ENCODE measurements around the gene BDP1.
"Not testable (repeated sequence)": the region's sequence is repeated elsewhere in the genome, so short reads cannot be mapped to it uniquely, and the experiment has no call there.

Gene BDP1, protein sequence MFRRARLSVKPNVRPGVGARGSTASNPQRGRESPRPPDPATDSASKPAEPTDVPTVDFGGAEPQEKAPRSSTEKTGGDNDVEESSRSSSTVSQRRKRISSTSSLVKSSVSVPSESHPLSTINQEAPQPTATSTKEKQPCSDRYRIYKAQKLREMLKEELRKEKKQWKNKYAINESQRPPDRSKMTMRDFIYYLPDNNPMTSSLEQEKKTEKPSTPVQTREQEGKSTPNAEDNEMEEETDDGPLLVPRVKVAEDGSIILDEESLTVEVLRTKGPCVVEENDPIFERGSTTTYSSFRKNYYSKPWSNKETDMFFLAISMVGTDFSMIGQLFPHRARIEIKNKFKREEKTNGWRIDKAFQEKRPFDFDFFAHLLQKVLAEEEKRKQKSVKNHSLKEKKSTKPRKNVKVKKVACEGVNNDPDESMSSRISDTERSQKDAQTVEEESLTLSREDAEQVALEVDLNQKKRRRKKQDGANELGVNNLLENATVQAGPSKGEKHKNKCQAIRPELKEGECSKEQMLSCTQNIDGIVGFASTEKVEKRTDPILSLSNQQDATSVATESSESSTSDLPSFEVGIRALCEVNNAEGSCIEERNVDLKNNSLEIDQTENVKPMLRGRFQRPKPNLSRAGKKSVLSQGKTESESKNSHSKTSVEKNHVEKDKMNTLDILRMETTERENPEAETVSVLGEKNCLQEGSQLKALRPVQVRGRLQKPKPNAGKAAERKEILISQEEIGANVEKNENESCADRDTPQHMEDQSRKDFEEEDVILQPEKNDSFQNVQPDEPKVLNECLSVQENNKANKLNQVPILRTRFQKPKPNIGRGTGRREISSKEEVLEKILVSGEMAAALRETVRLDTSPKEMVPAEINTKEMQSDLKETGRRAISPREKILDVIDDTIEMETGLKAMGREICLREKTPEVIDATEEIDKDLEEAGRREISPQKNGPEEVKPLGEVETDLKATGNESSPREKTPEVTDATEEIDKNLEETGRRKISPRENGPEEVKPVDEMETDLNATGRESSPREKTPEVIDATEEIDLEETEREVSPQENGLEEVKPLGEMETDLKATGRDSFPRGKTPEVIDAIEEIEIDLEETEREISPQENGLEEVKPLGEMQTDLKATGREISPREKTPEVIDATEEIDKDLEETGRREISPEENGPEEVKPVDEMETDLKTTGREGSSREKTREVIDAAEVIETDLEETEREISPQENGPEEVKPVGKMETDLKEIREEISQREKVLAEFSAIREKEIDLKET (N-terminal part only)

DNA sequence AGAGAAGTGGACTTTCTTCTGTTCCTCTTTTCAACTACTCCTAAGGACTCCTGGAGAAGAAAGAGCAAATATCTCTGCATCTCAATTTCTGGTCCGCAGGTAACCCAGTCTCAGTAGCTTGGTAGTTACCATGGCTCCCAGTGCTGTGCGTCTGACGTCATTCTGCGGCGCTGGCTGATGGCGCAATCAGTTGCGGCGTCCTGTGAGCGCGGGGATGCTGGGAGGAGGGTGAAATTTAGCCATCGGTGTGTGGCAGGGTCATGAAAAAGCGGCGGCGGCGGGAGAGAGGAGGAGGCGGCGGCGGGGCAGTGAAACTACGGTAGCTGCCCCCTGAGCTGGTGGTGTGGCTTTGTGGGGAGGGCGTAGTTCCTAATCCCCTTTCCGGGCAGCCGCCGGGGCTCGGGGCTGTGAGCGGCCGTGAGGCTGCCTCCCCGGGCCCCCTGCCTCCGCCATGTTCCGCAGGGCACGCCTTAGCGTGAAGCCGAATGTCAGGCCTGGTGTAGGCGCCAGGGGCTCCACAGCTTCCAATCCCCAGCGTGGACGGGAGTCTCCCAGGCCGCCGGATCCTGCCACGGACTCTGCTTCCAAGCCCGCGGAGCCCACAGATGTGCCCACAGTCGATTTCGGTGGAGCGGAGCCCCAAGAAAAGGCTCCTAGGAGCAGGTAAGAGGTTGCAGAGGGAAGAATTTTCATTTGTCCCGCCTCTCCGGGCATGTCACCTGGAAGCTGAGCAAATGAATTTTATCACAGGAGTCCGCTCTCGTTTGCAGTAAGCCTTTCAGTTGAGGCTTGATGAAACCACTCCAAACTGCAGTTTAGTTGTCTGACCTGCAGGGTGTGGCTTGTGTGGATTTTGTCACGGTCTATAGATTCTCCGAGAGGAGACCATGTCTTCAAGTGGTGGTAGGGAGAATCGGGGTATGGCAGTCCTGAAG, at the start of gene BDP1:
TSS of gene BDP1 (plus strand) at position 225 of the 935 bp plus-strand sequence. CDS start at position 452, 227 bp downstream.
- TF ChIP-seq, protein P1, sequence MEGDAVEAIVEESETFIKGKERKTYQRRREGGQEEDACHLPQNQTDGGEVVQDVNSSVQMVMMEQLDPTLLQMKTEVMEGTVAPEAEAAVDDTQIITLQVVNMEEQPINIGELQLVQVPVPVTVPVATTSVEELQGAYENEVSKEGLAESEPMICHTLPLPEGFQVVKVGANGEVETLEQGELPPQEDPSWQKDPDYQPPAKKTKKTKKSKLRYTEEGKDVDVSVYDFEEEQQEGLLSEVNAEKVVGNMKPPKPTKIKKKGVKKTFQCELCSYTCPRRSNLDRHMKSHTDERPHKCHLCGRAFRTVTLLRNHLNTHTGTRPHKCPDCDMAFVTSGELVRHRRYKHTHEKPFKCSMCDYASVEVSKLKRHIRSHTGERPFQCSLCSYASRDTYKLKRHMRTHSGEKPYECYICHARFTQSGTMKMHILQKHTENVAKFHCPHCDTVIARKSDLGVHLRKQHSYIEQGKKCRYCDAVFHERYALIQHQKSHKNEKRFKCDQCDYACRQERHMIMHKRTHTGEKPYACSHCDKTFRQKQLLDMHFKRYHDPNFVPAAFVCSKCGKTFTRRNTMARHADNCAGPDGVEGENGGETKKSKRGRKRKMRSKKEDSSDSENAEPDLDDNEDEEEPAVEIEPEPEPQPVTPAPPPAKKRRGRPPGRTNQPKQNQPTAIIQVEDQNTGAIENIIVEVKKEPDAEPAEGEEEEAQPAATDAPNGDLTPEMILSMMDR (conservative IDR thresholded peaks at IDR 0.05; ENCODE audit: low read length), result peak; percentile 50
- peak; percentile 89 for DNase-seq (ENCODE audit: low read depth)
- peak within 1 kb of the TSS; percentile 94 for H3K4me3 ChIP-seq (ENCODE audit: low read length)

DNA sequence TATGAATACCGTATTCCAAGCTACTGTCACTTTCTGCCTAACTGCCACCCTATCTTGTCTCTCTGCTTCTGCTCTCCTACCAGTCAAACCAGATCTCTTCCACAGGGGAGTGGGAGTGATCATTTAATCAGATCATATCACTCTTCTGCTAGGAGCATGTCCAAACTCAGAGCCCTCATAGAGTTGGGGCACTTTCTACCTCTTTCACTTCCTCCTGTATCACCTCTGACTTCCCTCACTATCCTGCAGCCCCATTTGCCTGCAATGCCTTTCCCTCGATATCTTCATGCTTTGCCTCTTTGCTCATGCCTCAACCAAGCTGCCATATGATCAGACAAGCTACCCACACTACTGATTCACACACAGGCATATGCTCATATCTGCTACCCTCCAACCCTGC, 45.4 kb upstream of the BDP1 start:
- H3K4me3 ChIP-seq (ENCODE audit: low read length); DNase-seq (ENCODE audit: low read depth): not testable (repeated sequence)

DNA sequence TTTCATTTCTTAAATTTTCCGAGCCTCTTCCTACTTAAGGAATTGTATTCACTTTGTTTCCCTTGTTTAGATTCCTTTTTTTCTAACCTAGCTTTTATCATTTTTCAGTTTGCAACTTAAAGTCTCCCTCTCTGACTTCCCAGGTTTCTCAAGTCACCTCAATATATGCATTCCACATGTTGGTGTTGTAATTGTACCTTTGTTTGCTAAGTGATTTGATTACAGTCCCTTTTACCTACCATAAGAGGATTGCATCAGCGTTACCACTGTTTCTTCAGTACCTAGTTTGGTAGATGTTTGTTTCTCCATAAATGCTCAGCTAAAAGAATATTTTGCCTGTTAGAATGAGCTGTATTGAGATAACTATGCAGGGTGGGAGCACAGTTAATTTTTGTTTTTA, 39.8 kb upstream of the BDP1 start:
- H3K4me3 ChIP-seq (ENCODE audit: low read length); DNase-seq (ENCODE audit: low read depth): not testable (repeated sequence)

DNA sequence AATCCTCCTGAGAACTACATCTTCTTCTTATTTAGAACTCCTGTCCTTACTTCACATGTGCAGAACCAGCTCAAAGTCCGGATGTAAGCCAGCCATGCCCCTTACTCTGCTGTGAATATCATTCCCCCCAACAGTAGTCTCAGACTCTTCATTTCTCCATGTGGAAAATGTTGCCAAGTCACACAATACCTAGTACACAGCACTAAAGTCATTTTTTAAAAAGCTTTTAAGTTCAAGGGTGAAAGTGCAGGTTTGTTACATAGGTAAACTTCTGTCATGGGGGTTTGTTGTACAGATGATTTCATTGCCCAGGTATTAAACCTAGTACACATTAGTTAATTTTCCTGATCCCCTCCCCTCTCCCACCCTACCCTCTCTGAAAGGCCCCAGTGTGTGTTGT, 37.4 kb upstream of the BDP1 start:
- DNase-seq (ENCODE audit: low read depth); H3K4me3 ChIP-seq (ENCODE audit: low read length): not testable (repeated sequence)

DNA sequence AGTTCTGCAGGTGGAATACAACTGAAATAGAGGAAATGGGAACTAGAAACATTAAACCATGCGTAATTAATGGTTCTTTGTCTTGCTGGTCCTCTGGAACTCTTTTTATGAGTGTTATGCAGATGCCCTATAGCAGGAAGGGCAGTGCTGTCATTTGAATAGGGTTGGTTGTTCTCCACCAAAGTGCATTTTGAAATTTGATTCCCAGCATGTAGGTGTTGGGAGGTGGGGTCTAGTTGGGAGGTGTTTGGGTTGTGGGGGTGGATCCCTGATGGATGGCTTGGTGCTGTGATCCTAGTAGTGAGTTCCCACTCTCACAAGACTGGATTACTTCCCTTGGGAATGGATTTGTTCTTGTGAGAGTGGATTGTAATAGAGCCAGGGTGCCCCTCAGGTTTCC, 34.2 kb upstream of the BDP1 start:
- not testable (repeated sequence) for H3K4me3 ChIP-seq (ENCODE audit: low read length); DNase-seq (ENCODE audit: low read depth)

DNA sequence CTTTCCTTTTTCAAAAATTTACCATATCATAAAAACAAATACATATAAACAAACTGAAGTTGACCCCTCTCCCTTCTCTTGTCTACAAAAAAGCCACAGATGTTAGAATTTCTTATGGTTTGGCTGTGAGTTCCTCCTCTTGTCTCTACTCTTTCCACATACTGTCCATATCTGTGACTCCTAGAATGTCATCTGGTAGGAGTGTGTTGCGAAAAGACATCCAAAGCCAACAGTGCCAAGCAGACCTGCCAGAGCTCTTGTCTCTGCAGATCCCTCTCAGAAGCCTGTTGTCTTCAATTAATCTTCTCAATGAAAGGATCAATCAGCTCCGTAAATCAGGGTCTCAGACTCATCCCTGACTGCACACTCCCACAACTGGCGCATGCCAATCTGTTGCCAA, 31.6 kb upstream of the BDP1 start:
- H3K4me3 ChIP-seq (ENCODE audit: low read length); DNase-seq (ENCODE audit: low read depth): not testable (repeated sequence)

DNA sequence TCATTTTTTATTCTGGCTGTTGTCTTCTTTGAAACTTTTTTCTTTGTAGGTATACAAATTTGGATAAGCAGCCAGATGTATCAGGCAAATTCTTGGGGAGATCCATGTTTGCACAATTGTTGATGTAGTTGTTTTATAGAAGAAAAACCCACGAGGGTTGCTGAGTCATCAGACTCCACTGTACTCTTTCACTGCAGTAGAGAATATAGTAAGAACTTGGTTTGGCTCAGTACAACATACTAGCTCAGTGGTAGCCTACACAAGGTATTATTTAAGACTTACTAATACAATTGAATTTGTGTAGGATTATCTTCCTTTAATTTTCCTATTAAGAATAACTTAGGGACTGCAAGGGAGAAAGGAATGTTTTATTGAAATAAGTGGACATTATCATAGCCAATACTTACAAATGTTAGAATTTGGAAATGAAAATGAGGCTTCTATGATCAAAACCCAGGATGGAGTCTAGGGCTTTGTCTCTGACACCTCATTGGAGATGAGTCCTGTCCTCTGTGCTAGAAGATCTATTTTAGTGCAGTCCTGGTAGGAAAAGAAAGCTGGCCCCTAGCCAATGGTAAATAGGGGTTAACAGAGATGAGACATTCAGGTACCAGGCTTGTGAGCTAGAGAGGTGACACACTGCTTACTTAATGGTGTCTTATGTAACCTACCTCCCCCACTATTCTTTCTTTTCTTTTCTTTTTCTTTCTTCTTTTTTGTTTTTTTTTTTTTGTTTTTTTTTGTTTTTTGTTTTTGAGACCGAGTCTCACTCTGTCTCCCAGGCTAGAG, 28.6 kb upstream of the BDP1 start:
- DNase-seq (ENCODE audit: low read depth); H3K4me3 ChIP-seq (ENCODE audit: low read length): not testable (repeated sequence)

DNA sequence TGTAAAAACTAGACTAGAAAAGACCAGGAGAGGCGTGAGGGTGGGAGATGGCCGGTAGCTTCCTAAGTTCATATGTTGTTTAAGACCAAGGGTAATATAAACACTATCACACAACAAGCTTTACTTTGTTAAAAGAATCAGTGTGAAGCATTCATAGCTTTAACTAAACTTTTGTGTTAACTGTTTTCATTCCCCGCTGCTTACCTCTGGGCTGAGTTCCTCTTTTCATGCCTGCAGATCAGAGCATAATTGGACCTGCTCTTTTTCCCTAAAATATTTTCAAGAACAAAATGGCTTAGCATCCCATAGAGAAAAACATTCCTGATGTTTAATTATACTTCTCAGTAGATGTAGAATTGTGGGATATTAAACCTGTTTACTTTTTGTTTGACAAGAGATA, 23.0 kb upstream of the BDP1 start:
- H3K4me3 ChIP-seq (ENCODE audit: low read length); DNase-seq (ENCODE audit: low read depth): not testable (repeated sequence)

DNA sequence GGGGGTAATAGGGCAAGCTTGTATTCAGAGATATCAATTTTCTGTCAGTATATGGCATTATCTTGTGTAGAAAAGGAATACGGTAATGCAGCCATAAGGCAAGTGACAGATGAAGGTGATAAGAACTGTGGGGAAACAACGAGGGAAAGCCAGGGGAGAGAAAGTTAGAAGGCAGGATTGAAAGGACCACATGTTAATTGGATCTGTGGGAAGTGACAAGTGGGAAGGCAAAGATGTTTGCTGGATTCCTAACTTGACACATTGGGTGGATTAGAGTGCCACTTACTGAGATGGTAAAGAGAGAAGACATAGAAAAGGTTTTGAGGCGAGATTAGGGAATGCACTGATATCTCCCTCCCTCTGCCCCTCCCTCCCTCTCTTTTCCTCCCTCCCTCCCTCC, 20.6 kb upstream of the BDP1 start:
- not testable (repeated sequence) for DNase-seq (ENCODE audit: low read depth); H3K4me3 ChIP-seq (ENCODE audit: low read length)

DNA sequence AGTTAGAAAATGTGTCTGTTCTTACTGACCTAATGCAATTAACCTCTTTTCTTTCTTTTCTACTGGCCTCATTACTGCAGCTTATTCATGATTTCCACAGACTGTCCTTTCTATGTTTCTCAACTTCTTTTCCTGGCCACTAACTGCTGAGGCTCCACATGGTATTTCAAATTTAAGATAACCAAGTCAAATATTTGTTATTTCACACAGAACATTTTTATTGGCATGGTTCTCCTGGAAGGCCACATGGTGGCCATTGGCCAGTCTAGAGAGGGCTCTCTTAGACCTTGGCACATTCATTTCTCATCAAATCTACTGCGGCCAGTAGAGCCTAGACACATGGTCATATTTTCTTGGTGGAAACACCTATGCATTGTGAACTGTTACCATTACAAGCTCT, 13.9 kb upstream of the BDP1 start:
- H3K4me3 ChIP-seq (ENCODE audit: low read length), result not testable (repeated sequence)

DNA sequence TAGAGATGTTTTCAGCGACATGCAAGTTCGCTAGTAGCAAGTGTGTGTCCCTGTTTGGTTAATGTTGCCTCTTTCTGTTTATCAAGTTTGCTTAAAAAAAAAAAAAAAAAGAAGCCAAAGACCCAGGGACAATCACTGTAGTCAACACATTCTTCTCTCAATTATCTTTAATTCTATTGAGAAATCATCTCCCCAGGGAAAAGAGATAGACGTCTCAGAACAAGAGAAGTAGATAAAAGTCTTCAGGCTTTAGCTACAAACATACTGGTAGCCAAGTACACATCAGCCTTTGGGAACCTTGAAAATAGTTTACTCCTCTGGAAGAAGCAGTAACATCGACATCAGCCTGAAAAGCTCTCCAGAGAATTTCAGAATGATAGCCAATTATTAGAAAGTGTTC, 11.6 kb upstream of the BDP1 start:
- DNase-seq (ENCODE audit: low read depth); H3K4me3 ChIP-seq (ENCODE audit: low read length): not testable (repeated sequence)

More for the DNA sequence above, 13.9 kb upstream of the BDP1 start:
- not testable (repeated sequence) for DNase-seq (ENCODE audit: low read depth)

DNA sequence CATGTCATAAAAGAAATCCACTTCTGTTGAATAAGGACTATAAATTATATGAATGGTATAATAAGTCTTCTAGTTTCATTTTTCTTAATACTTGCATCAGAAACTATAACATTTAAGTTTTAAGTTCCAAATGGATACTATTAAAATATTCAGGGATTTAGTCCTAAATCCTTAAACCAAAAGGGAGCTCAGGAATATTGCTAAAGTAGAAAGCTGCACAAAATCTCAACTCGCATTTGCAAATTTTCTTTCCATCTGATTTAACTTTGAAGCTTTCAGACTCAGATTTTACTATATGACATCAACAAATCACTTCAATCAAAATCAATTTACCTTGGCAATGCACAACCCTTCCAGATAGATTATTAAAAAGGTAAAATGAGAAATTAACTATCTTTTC, 10.4 kb upstream of the BDP1 start:
- DNase-seq (ENCODE audit: low read depth); H3K4me3 ChIP-seq (ENCODE audit: low read length): not testable (repeated sequence)

DNA sequence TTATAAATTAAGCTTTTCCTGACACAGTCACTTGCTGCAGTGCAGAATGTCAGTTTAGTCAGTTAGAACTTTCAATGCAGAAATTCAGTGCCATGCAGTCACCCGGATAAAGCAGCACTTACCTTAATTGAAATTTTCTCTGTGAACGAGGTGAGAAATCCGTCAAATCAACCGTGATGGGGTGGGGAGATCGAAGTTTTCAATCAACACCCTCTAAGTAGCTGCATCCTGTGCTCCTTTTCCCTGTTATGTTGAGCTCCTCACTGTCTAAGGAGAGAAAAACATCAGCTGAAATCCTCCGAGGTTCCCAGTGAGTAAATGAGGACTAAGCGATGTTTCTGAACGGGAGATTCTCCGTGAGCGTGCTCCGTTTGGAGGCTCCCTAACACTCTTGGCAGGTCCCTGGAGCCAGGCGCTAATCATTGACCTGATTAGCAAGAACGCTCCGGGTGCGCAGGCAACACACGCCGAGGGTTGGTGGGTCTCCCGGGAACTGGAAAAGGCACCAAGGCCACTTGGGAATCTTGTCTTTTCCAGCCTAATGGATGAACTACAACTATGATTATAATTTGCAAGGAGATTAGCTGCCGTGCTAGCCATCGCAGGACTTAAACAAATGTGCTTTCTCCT, 9.8 kb upstream of the BDP1 start:
- not testable (repeated sequence) for H3K4me3 ChIP-seq (ENCODE audit: low read length); DNase-seq (ENCODE audit: low read depth)

DNA sequence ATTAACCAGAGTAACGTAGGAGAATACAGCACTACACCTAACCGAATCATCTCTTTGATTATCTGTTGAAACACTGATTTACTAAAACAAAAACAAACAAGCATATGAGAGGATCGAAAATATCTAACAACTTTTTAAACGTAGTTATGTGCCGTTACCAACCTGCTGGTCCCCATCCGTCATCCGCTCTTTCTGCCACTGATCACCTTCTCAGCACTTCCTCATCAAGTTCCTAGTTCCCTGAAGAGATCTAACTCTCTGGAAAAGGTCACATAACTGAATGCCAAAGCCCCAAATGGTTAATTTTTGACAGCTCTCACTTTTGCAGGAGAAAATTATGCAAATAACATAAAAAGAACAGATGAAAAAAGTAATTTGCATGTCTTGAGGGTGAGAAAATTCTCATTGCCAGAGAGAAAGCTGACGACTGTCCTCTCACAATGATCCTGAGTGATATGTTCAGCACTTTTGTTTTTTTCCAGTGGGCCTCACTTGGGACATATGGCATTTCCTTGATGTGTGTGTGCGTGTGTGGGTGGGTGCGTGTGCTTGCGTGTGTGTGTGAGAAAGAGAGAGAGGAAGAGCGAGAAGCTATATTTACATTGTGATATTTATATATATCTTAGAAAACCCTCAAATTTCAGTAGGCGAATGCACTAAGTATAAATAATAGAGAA, 8.8 kb upstream of the BDP1 start:
- H3K4me3 ChIP-seq (ENCODE audit: low read length); DNase-seq (ENCODE audit: low read depth): not testable (repeated sequence)
